Chondrocyte (in vitro differentiated cells): Measurements from ENCODE around the gene TMEM144. TPM values are rescaled to one million over a fixed set of nuclear protein-coding genes. Genes with fewer than 3 reads are reported as not detected.
A peak's percentile ranks its signal among the peaks of the same experiment; 100 is the strongest.

ENCODE experiments used
- DNase-seq: peaks from one replicate; pipeline ENCODE4 v3.0.0; 2021; ENCODE audit warnings: mixed read lengths, low spot score
- H3K27ac Mint-ChIP-seq: one replicate; pipeline ENCODE4 v1.8.0; 2021; ENCODE audit warnings: mild to moderate bottlenecking, moderate library complexity, mixed read lengths; ENCODE audit not compliant: unreplicated experiment
- H3K27me3 Mint-ChIP-seq: 2 replicates; pipeline ENCODE4 v1.8.0; 2021; ENCODE audit warnings: low read depth, mixed read lengths
- H3K36me3 Mint-ChIP-seq: 2 replicates; pipeline ENCODE4 v1.8.0; 2021; ENCODE audit warnings: low read depth, mixed read lengths
- H3K4me1 Mint-ChIP-seq: 2 replicates; pipeline ENCODE4 v1.8.0; 2021; ENCODE audit warnings: low read depth, mild to moderate bottlenecking, mixed read lengths
- H3K4me3 Mint-ChIP-seq: one replicate; pipeline ENCODE4 v1.8.0; 2021; ENCODE audit warnings: mild to moderate bottlenecking, moderate library complexity, mixed read lengths; ENCODE audit not compliant: unreplicated experiment
- H3K9me3 Mint-ChIP-seq: 2 replicates; pipeline ENCODE4 v1.8.0; 2021; ENCODE audit warnings: low read depth, mixed read lengths
- CTCF ChIP-seq: fragments of 200-600 bp; sonication (generic); IDR thresholded peaks from 2 replicates; pipeline ENCODE4 v1.5.0; 2021; ENCODE audit warnings: antibody characterized with exemption, mild to moderate bottlenecking, moderate library complexity
- total RNA-seq: library from RNA; stranded (reverse); gene quantifications from 3 replicates; pipeline ENCODE4 v1.2.1, GENCODE V29; 2021

Gene TMEM144
- total RNA-seq, 1 donor from 2014 or later: 2.6 TPM

- DNase-seq: no peak
- H3K27ac Mint-ChIP-seq: peak overlapping the region; percentile 19
These were observed 45.5 kb upstream of the TMEM144 start for GRCh38 chr4:158164768-158165213.

GRCh38 chr4:158166701-158167100 is 43.6 kb upstream of the TMEM144 start:
- no peaks in the 10 kb centered on the region for H3K9me3 Mint-ChIP-seq
- DNase-seq: no peak
- peak overlapping the region; percentile 36 for H3K27ac Mint-ChIP-seq
- H3K4me3 Mint-ChIP-seq: peak overlapping the region; percentile 19
- H3K4me1 Mint-ChIP-seq: peaks cover 88% of the 10 kb centered on the region
- TF ChIP-seq CTCF: peak; percentile 28
- no peaks in the 10 kb centered on the region for H3K27me3 Mint-ChIP-seq
- H3K36me3 Mint-ChIP-seq: no peaks in the 10 kb centered on the region

More at GRCh38 chr4:158164768-158165213, 45.5 kb upstream of the TMEM144 start:
- H3K4me3 Mint-ChIP-seq: peak overlapping the region; percentile 14
- no peaks in the 10 kb centered on the region for H3K27me3 Mint-ChIP-seq
- no peak for TF ChIP-seq CTCF
- H3K4me1 Mint-ChIP-seq: peaks cover 89% of the 10 kb centered on the region
- peaks cover 5% of the 10 kb centered on the region for H3K9me3 Mint-ChIP-seq
- H3K36me3 Mint-ChIP-seq: peaks cover 2% of the 10 kb centered on the region

GRCh38 chr4:158168606-158169005 is 41.7 kb upstream of the TMEM144 start:
- Mint-ChIP-seq H3K27me3 (no peaks in the 10 kb centered on the region), H3K36me3 (no peaks in the 10 kb centered on the region), H3K9me3 (no peaks in the 10 kb centered on the region), H3K4me3 (peak overlapping the region; percentile 10), H3K4me1 (peaks cover 88% of the 10 kb centered on the region), H3K27ac (no peak overlapping the region)
- no peak for DNase-seq
- no peak for TF ChIP-seq CTCF

GRCh38 chr4:158169506-158169905 is 40.8 kb upstream of the TMEM144 start:
- peak overlapping the region; percentile 28 for H3K27ac Mint-ChIP-seq

GRCh38 chr4:158169931-158170690 is 40.2 kb upstream of the TMEM144 start:
- H3K4me3 Mint-ChIP-seq: peak overlapping the region; percentile 82
- TF ChIP-seq CTCF: no peak
- H3K27ac Mint-ChIP-seq: peak overlapping the region; percentile 43
- H3K9me3 Mint-ChIP-seq: no peaks in the 10 kb centered on the region
- H3K4me1 Mint-ChIP-seq: peaks cover 73% of the 10 kb centered on the region
- no peaks in the 10 kb centered on the region for H3K36me3 Mint-ChIP-seq
- no peak for DNase-seq
- no peaks in the 10 kb centered on the region for H3K27me3 Mint-ChIP-seq

More at GRCh38 chr4:158169506-158169905, 40.8 kb upstream of the TMEM144 start:
- Mint-ChIP-seq H3K36me3 (no peaks in the 10 kb centered on the region), H3K27me3 (no peaks in the 10 kb centered on the region), H3K4me3 (peak overlapping the region; percentile 82), H3K9me3 (no peaks in the 10 kb centered on the region), H3K4me1 (peaks cover 79% of the 10 kb centered on the region)
- TF ChIP-seq CTCF: no peak
- DNase-seq: no peak
